HG03045 (cell line): ENCODE results near the gene OR8D1.
A peak's percentile ranks its signal among the peaks of the same experiment; 100 is the strongest.

Experiments
- ATAC-seq: cut with Tn5 transposase; IDR thresholded peaks from one replicate; pipeline ENCODE4 v1.9.1; 2021; ENCODE audit warnings: mild to moderate bottlenecking, moderate library complexity; ENCODE audit not compliant: unreplicated experiment

OR8D1 gene

DNA sequence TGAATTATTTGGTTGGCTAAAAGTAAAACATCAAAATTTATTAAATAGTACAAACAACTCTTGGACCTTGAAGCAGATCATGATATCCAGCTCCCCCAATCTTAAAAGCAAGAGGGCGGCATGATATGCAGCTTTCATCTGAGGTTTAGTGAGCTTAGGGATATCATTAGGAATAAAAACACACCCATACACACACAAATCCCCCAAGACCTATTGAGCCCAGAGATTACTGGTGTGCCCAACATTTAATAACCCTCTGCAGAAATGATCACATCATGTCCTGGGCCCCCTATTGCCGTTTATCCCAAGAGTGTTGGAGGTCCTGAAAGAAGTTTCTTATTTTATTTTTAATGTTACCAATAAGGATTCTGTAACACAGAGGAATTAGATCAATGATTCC, at the start of gene OR8D1:
OR8D1 (minus strand) TSS at position 101 of the 400 bp plus-strand sequence. CDS start 3,183 bp downstream, outside the sequence.
- ATAC-seq, result no peak

DNA sequence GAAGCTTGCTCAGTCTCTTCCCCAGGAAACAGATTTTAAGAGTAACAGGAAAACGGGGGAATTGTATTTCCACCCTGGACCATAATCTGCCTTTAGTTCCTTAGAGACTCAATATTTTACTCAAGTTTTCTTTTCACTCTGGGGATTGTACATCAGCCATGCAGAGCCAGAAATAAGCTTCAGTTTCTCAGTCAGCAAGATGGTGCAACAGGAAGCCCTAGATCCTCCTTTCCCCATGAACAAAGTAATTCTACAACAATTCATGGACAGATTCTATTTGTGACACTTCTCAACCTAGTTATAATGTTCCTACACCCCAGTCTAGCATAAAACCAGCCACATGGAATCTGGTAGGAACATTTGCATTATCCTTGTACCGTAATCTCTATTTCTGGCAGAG, 45.8 kb upstream of the OR8D1 start:
- ATAC-seq, result no peak

DNA sequence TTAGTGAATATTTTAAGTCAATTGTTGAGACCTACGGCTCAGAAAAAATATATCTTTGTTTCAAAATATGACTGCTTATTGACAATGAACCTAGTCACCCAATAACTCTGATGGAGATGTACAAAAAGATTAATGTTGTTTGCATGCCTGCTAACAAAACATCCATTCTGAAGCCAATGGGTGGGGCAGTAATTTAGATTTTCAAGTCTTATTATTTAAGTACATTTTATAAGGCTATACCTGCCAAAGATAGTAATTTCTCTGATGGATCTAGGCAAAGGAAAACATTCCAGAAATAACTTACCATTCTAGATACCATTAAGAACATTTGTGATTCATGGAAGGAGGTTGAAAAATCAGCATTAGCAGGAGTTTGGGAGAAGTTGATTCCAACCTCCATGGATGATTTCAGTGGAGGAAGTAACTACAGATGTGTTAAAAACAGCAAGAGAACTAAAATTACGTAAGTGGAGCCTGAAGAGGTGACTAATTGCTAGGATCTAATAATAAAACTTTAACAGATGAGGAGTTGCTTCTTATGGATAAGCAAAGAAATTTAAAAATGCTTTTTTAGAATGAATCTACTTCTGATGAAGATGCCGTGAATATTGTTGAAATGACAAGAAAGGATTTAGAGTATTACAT, 32.7 kb upstream of the OR8D1 start:
- no peak for ATAC-seq

DNA sequence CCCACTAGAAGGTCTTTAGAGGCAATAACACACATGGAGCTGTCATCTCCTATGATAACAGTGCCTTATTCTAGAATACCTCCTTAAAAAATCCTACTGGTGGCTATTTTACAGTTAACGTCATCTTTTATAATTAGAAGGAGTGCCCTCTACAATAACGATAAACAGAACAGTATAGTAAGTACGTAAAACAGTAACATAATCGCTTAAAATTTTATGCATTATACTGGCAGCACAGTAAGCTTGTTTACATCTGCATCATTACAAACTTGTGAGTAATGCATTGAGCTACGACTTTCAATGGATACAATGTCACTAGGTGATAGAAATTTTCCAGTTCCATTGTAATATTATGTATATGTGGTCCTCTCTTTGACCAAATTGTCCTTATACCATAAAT, 30.6 kb upstream of the OR8D1 start:
- ATAC-seq, result no peak

DNA sequence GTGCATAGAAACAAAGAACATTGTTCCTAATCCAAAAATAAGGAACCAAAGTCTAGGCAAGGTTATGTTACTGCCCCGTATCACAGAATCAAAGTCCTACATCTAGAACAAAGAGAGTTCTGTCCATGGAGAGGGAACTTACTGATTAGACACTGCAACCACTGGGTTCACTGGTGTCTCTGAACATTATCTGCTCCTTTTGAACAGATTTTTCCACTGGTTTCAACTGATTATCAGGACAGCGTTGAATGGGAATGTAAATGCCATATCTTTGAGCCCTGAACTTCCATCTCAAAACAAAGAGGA, 26.3 kb upstream of the OR8D1 start:
- no peak for ATAC-seq

DNA sequence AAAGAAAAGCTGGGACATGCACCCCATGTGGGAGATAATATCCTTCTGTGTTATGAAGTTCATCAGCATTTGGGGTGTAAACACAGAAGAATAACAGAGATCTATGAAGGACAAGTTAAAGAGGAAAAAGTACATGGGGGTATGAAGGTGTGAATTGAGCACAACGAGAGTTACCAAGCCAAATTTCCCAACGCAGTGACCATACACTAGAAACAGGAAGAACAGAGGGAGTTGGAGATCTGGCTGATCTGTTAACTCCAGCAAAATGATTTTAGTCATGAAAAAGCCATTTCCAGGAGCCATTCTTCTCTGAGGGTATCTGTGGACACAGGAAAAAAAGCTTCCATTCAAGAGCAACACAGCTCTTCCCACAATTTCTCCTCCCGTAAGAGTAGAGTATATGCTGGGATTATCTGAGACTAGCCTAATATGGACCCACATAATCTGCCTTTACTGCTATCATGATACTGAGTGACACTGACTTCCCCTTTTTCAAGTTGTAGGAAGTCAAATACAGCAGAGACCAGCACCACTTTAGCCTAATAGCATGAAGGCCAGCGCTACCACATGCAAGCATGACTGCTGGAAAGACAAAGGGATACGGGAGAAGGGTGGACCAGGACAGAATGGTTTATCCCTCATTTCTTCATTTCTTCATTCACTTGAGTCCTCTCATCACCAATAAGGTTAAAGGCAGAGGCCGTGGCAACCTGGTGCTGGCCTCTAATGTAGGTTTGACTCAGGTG, 25.8 kb upstream of the OR8D1 start:
- no peak for ATAC-seq

DNA sequence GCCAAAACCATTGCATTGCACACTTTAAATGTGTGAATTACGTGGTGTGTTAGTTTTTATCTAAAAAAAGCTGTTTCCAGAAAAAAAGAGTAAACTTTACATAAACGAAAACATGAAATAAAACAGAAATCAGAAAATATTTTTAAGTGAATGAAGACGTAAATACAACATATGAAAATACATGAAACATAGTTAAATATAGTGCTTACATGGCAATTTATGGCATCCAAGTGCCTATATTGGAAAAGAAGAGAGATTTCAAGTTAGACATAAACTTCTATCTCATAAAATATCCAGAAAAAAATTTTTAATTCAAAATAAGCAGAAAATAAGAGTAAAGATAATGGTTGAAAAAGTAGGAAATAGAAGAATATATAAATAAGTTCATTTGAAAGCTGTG, 18.1 kb upstream of the OR8D1 start:
- ATAC-seq, result no peak

DNA sequence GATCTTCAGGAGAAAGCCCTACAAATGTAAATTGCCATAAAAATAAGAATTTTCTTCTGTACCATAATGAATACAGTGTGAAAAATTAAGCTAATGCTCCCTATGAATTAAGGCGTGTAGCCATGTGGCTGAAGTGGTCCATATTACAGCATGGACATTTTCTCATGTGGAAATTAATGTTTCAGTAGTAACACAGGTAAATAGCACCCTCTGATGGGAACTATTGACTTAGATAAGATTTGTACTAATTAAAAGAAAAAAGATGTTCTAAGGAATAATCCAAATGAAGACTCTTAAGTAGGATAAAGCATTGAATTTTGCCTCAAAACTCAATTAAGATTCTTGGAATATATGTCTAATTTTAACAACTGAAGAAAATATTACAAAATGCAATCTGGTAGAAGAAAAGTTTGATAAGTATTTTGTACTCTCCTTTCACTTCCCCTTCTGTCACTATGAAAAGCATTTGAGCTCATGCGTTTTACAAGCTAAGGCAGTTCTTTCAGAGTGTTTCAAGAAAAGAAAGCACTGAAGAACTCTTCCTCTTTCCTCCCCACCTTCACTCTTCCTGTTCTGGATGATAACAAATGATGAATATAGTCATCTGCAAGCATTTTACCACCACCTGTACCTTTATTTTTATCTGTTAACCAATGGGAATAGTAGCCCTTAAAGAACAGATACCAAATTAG, 16.2 kb upstream of the OR8D1 start:
- ATAC-seq, result peak; percentile 64

DNA sequence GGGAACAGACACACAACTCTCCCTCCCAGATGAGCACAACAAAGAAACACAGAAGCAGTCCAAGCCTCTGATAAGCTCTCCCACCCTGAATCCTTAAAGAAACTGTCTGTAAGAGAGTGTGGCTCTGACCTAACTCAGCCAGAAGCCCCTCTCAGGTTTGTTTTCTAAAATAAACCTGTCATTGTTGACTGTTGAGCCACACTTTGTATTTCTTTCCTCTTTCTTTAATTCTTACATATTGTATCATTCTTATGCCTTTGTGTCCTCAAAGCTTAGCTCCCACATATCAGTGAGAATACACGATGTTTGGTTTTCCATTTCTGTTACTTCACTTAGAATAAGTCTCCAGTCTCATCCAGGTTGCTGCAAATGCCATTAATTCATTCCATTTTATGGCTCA, 14.0 kb upstream of the OR8D1 start:
- ATAC-seq, result no peak

DNA sequence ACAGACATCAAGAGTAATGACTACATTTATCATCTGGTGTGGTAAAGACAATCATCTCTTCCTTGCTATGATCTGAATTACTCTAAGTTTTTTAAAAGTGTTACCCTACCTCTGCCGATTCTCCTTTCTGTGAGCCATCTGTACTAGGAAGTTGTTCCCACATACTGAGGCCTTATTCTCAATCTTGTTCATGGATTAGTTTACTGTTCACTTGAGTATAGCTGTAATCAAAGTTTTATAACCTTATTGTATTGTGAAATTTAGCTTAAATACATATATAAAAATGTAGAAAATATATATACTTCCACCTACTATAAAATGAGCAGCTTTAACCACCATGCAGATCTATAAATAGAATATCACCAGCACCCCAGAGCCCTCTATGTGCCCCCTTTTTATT, 8.6 kb upstream of the OR8D1 start:
- ATAC-seq, result no peak

DNA sequence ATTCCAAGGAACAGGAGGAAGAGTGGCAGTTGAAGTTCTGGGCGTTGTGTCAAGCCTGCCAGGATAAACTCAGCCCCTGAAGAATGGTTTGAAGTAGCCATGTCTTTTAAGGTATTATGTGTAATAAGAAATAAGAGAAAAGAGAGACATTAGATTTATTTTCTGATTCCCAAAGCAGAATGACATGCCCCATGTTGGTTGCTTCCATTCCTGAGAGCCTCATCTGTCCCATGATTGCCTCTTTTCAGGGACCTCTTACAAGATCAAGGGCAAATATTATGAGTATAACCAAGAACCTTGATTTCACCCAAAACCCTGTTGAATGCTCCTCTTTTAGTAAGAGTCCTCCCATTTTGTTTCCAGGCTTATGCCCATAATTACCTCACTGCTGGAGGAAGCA, 6.3 kb upstream of the OR8D1 start, which contains the start of gene OR8D2:
OR8D2 (minus strand) TSS at position 101 of the 400 bp plus-strand sequence; CDS start at position 101, 0 bp downstream.
- ATAC-seq, result no peak

DNA sequence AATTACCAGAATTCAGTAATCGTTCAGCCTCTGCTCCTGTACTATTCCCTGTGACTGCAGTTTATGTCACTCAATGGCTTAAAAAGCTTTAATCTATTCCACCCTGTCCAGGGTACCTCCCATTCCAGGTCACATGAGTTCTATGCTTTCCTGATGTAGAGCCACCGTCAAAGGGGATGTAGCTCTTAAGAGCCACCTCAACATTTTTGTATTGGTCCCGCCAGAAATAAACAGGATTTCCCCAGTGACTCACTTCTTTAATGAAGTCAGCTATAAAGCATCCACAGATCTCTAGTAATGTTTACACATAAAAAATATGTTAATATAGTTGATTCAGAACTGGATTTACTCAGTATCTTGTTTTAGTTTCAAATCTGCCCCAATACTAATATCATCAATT, 1.3 kb upstream of the OR8D1 start:
- ATAC-seq, result no peak

DNA sequence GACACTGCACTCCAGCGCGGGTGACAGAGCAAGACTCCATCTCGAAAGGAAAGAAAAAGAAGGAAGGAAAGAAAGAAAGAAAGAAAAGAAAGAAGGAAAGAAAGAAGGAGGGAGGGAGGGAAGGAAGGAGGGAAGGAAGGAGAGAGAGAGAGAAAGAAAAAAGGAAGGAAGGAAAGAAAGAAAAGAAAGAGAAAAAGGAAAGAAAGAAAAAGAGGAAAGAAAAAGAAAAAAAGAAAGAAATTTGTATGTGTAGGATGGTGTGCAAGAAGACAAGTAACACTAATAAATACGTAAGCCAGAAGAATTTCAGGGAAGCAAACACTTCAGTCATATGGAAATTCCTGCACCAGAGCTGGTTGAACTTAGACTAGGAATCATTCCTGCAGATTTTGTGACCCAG, 618 bp downstream of the OR8D1 start:
- no peak for ATAC-seq

DNA sequence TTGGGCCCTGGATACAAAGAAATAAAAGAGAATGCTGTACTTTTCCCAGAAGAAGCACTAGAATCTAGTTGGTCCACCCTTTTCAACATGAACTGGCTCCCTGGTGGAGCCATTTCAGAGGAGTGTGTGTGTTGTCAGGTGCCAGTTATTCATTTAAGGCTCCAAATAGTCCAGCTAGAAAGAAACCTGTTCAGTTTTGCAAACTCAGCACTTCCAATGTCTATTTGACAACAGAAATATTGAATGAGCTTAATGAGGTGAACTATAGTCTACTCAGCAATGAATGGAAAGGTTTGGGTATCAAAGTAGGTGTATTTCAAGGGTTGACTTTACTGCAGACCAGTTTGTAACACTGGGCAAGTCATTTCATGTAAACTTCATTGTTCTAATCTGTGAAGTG, 2.1 kb downstream of the OR8D1 start:
- no peak for ATAC-seq

DNA sequence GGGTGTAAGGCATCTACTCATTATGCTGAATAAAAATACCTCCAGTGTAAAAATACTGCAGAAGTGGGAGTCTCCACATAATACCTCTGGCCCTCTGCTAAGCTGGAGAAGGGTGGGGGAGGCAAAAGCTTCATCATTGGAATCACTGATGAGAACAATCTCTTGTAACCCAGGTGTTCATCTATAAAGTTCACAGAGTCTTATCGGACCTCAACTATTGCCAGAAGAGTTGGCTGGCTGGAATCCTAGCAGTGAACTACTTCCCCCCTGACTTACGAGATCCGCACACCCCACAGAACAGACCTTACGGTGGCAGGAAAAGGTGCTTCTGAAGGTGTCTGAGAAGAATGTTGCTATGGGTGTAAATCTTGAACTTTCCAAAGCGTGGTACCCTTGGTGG, 2.5 kb downstream of the OR8D1 start:
- ATAC-seq, result no peak

DNA sequence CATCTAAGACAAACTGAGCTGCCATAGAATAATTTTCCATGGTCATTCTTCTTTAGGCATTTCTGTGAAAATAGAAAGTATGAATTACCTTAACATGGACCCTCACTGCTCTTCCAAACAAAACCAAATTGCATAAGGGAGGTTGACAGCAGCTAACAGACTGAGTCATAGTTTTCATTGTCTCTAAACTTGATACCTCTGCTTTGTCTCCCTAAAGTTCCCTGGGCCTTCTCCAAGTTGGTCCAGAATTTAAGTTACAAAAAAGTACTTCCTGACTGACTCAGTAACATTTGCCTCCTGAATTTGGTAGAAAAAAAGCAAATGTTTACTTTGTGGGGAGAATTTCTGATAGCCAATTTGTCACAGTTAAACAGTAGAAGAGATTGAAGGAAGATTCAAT, 3.0 kb downstream of the OR8D1 start:
- no peak for ATAC-seq

DNA sequence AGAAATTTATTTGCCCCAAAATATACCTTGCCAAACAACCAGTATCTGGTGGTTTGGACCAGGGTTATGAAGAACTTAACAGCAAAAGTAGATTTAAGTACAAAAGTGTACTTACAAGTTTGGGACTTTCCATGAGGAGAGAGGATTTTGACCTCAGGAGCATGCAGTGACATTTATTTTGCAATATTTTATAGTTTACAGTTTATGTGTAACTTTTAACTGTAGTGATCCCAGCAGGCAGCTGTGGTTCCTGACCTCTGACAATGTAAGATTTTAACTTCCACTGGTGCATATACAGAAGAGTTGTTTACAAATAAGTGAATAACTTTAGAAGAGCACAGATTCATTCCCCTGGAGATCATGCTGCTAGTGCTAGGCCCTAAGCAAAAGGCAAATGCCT, 6.7 kb downstream of the OR8D1 start:
- ATAC-seq, result no peak

DNA sequence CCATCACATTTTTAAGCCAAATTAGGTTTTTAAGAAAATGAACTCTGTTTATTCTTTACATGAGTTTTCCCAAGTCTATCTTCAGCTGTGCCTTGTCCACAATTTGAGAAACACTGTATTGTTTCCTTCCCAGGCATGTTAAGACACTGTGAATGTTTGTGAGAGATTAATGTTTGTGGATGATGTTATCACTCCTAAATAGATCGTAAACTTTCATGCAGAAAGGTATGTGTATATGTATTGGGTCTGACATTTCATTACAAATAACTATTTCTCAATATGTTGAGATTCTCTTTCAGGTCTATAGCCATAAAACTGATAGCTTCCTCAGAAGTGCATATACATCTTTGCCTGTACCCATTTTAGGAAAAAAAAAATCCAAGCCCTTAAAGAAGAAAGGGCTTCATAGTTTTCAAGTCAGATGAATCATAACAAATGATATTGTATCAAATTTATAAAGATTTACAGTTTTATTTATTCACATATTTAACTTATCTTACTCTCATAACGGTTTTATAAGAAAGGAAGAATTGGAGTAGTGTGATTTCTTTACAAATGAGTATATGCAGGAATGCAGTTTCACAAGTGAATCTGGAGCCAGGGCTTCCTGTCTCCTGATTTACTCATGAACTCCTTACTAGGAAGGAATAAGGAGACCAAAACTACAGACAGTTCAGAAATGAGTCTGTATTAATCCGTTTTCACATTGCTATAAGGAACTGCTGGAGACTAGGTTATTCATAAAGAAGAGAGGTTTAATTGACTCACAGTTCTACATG, 11.2 kb downstream of the OR8D1 start:
- ATAC-seq, result no peak

DNA sequence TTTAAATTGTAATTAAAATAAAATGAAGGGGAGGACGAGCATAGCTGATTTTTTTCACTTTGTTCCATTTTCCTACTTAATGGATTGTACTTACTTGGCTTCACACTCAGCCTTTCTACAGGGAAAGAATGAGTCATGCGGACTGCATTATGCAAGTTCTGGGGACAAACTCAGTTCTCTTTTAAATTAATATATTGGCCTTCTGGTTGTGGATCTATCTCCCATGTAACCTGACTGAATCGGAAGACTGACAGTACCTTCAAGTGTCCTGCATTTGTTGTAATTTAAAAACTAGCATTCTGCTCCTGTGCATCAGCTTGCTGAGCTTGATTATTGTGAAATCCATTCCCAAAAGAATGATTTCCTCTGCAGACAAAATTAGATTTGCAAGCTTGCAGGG, 12.2 kb downstream of the OR8D1 start:
- no peak for ATAC-seq

DNA sequence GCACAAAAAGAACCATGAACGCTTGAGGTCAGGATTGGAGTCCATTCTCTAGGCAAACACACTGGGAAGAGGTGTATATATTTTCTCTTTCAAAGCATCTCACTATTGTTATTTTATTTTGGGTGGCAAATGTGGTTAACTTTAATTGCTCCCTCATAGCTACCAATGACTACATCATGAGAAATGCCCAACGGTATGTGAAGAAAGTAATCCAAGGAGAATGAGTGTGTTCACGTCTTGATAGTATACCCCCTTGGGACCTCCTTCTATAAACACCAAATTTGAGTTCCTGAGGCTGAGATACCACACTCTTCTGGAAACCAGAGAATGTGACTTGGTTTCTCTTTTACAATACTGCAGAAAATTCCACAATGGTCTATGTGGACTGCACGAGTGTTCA, 15.8 kb downstream of the OR8D1 start:
- no peak for ATAC-seq

DNA sequence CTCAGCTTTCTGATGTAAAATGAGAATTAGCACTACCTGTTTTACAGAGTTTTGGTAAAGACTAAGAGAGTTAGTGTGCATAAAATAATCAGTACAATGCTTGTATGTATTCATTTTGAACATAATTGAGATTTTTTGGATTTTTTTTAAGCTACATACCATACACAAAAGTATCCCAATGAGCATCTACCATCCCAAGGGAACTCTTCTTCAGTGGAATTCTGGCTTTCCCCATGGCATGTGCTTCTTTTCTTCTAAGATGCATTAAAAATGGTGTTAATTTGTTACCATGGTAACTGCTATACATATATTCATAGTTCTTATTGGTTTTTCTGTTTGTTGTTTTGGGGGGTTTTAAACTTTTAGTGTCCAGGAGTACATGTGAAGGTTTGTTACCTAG, 17.7 kb downstream of the OR8D1 start:
- no peak for ATAC-seq
